Measurements from ENCODE around the gene DMD. TPM values are rescaled to one million over a fixed set of nuclear protein-coding genes. Genes with fewer than 3 reads are reported as not detected.

DMD gene
- total RNA-seq, 1 donor: 2.4 TPM

DNA sequence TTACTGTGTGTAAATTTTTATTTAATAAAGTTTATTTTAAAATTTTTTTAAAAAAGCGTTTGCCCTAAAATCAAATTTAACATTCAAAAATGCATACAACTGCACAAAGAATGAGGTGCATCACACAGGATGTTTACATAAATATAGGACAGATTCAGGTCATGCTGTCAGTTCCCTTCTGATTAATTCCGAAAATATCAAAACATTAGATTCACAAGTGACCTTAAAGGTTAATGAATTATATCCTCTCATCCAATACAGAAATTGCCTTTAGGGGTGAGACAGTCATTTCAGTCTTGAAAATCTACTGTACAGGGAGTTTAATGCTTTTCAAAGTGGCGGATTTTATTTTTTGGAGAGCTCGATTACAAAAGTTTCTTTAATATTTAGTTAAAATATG is 1930.8 kb downstream of the DMD start:
- no peak overlapping the region for H3K4me3 ChIP-seq (ENCODE audit: low read length)
- H3K27me3 ChIP-seq (ENCODE audit: insufficient read depth, low read length): no peaks in the 10 kb centered on the region
- H3K9me3 ChIP-seq (ENCODE audit: low read depth, low read length): no peaks in the 10 kb centered on the region
- no peaks in the 10 kb centered on the region for H3K4me1 ChIP-seq (ENCODE audit: insufficient read depth, low read length)

GRCh38 chrX:31279359-31279758 is 1932.0 kb downstream of the DMD start:
- Histone ChIP-seq H3K9me3 (ENCODE audit: low read depth, low read length) (no peaks in the 10 kb centered on the region), H3K27me3 (ENCODE audit: insufficient read depth, low read length) (no peaks in the 10 kb centered on the region), H3K4me3 (ENCODE audit: low read length) (no peak overlapping the region), H3K4me1 (ENCODE audit: insufficient read depth, low read length) (no peaks in the 10 kb centered on the region)

- no peaks in the 10 kb centered on the region for H3K9me3 ChIP-seq (ENCODE audit: low read depth, low read length)
- H3K27me3 ChIP-seq (ENCODE audit: insufficient read depth, low read length): no peaks in the 10 kb centered on the region
- no peaks in the 10 kb centered on the region for H3K4me1 ChIP-seq (ENCODE audit: insufficient read depth, low read length)
- H3K4me3 ChIP-seq (ENCODE audit: low read length): no peak overlapping the region
These were observed 1938.9 kb downstream of the DMD start for GRCh38 chrX:31272472-31272775.

DNA sequence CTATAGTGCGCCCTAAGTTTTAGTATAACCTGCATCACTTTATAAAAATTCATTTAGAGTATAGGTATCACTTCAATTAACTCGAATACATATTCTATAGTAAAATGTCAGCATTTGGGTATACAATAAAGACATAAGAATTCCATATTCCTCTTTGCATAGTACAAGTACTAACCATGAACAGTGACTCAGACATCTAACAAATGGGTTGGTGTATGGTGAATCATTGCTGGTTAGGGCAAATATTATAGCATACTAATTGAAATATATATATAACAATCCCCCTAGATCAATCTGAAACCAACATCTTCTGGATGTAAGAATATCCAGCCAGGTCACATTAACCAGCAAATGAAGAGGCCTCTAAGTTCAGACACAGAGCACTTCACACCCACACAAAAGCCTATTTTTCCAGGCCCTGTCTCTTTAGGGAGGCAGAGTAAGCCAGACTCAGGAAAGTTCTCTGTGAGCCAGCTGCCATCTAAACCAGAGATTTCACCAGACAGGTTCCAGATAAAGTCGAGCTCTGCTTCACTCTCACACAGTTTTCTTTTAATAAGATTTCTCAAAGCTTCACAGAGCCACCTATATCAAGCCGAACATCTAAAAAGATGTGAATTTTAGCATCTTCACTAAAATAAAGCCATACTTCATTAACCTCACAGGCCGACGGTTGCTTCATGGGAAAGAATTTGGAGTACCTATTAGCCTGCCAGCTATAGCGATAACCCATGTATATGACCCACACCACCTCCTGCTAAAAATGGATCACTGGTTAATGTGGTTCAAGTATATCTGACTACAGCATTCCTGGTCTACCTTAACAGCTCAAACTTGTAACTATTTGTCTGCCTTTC is 1939.5 kb downstream of the DMD start:
- Histone ChIP-seq H3K9me3 (ENCODE audit: low read depth, low read length) (no peaks in the 10 kb centered on the region), H3K27me3 (ENCODE audit: insufficient read depth, low read length) (no peaks in the 10 kb centered on the region), H3K4me3 (ENCODE audit: low read length) (no peak overlapping the region), H3K4me1 (ENCODE audit: insufficient read depth, low read length) (no peaks in the 10 kb centered on the region)

- Histone ChIP-seq H3K27me3 (ENCODE audit: insufficient read depth, low read length) (peaks cover 2% of the 10 kb centered on the region), H3K4me3 (ENCODE audit: low read length) (no peak overlapping the region), H3K4me1 (ENCODE audit: insufficient read depth, low read length) (no peaks in the 10 kb centered on the region), H3K9me3 (ENCODE audit: low read depth, low read length) (no peaks in the 10 kb centered on the region)
These were observed 1941.4 kb downstream of the DMD start for GRCh38 chrX:31269914-31270313.

DNA sequence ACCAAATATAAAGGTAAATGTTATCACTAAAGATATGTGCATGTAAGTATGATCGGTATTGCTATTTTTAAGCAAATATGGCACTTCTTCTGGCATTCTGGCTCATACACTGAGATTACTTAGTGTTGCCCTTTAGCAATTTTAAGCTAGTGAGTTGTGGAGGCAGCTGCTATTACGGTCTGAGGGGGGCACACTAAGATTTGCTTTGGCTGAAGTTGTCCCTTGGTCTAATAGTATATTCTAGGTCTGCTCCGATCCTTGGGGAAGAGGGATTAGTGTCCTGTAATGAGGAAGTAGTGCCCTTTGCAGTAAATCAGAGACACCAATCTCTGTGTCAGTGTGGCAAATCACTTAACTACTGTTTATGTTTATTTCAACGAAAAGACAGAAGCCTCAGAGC is 1943.0 kb downstream of the DMD start:
- peaks cover 2% of the 10 kb centered on the region for H3K27me3 ChIP-seq (ENCODE audit: insufficient read depth, low read length)

DNA sequence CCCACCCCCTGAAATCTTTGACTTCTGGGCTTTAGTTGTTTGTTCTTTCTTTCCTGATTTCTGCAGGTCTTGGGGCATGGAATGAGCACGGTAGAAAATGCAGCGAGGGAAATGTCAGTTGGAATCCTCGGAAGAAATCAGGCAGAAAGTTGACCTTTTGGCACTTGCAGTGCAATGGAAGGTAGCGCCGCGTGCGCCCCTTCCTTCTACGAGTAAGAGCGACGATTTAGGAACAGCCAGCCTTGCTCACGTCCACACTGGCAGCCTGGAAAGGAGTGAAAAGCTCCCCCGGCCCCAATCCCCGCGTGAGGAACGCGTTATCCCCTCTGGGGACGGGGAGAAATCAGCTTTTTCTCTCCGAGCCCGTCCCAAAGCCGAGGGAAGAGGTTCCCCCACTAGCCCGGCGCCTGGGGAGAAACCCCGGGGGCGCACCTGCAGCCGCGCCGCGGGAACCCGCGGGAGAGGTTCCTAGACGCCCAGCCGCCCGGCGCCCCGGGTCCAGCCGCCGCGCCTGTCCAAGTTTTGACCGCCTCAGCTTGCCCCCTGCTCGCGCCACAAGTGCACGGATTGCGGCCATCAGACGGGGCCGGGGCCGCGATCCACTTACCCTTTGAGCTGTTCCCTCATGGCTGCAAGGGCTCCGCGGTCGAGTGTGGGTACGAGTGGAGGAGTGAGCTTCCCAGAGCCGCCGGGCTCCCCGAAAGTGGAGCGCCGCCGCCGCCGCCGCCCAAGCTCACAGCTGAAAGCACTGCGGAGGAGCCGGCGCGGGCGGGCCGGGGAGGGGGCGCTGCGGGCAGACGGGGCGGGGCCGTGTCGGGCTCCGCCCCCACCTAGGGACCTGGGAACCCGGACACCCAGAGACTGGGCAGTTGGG is 1944.9 kb downstream of the DMD start:
- no peaks in the 10 kb centered on the region for H3K4me1 ChIP-seq (ENCODE audit: insufficient read depth, low read length)
- H3K9me3 ChIP-seq (ENCODE audit: low read depth, low read length): no peaks in the 10 kb centered on the region
- H3K27me3 ChIP-seq (ENCODE audit: insufficient read depth, low read length): peaks cover 2% of the 10 kb centered on the region
- H3K4me3 ChIP-seq (ENCODE audit: low read length): peak overlapping the region; percentile 20

More for the DNA sequence above, 1943.0 kb downstream of the DMD start:
- no peak overlapping the region for H3K4me3 ChIP-seq (ENCODE audit: low read length)
- H3K4me1 ChIP-seq (ENCODE audit: insufficient read depth, low read length): no peaks in the 10 kb centered on the region
- H3K9me3 ChIP-seq (ENCODE audit: low read depth, low read length): no peaks in the 10 kb centered on the region

DNA sequence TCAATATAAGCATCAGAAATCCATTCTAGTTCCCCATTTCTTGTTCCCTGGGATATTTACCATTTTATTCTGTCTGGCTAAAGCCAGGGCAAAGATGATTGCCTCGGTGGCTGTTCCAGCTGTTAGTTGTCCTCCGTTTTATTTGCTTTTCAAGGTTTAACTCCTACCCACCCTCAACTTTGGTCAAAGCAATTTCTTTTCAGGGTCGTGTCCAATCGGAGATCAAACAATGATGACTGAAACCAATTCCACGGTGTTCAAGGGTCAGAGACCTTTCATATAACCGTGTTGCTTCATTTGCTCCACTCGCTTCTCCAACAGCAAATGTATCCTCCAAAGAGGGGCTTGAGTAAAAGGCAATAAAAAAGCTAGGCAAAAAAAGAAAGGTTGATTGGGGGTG is 1946.0 kb downstream of the DMD start:
- Histone ChIP-seq H3K27me3 (ENCODE audit: insufficient read depth, low read length) (peaks cover 2% of the 10 kb centered on the region), H3K4me1 (ENCODE audit: insufficient read depth, low read length) (no peaks in the 10 kb centered on the region)

DNA sequence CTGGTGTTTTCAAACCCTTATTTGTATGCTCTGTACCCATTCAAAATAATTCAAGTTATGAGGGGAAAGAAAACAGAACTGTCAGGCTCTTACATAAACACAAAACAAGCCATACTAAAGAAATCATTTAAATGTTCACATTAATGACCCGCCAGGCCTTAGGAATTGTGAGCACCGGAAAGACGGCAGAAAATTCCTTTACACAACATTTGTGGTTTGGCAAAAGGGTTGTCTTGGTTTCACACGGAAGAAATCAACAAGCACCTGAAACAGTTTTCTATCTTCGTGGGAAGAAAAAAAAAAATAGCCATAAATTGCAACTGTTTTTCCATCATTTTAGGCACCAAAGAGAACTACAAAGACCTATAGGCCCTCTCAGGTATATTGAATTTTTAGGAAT is 1951.0 kb downstream of the DMD start:
- Histone ChIP-seq H3K4me3 (ENCODE audit: low read length) (no peak overlapping the region), H3K27me3 (ENCODE audit: insufficient read depth, low read length) (no peaks in the 10 kb centered on the region), H3K4me1 (ENCODE audit: insufficient read depth, low read length) (no peaks in the 10 kb centered on the region), H3K9me3 (ENCODE audit: low read depth, low read length) (no peaks in the 10 kb centered on the region)

More for the DNA sequence above, 1946.0 kb downstream of the DMD start:
- H3K9me3 ChIP-seq (ENCODE audit: low read depth, low read length): no peaks in the 10 kb centered on the region
- H3K4me3 ChIP-seq (ENCODE audit: low read length): no peak overlapping the region

DNA sequence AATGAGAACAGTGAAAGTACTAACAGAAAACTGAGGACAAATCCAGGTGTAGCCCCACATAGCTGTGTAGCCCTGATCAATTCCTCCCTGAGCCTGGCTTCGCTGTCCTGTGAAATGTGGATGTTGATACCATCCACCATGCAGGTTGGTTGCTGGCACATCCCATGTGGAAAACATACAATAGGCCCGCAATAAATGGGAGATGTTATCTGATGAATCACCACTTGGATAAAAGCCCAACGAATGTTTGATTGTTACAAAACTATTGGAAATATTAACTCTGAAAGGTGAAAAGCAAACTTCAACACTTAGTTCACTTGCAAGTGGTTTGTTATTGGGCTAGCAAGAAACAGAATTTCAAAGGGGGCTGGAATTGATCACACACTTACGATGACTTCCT is 1953.2 kb downstream of the DMD start:
- no peak overlapping the region for H3K4me3 ChIP-seq (ENCODE audit: low read length)
- H3K4me1 ChIP-seq (ENCODE audit: insufficient read depth, low read length): no peaks in the 10 kb centered on the region
- no peaks in the 10 kb centered on the region for H3K9me3 ChIP-seq (ENCODE audit: low read depth, low read length)
- no peaks in the 10 kb centered on the region for H3K27me3 ChIP-seq (ENCODE audit: insufficient read depth, low read length)

- no peaks in the 10 kb centered on the region for H3K27me3 ChIP-seq (ENCODE audit: insufficient read depth, low read length)
- H3K4me3 ChIP-seq (ENCODE audit: low read length): no peak overlapping the region
- H3K9me3 ChIP-seq (ENCODE audit: low read depth, low read length): no peaks in the 10 kb centered on the region
- H3K4me1 ChIP-seq (ENCODE audit: insufficient read depth, low read length): no peaks in the 10 kb centered on the region
These were observed 1955.9 kb downstream of the DMD start for GRCh38 chrX:31255310-31256033.

DNA sequence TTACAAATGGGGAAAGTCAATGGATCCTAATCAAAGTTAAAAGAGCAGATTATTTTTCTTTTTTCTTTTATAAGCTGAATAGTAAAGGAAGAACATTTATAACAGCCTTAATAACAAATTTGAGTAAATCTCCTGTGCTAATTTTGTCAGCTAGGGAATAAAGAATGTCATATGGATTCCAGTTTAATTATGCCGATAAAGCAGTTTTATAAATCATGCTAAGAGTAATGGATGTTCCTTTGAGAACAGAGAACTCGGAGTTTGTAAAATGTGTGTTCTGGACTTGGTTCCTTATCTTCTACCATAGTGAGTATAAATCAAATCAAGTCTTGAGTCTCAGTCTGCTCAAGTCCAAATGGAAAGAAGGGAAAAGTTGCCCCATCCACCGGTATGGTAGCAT is 1959.2 kb downstream of the DMD start:
- Histone ChIP-seq H3K27me3 (ENCODE audit: insufficient read depth, low read length) (no peaks in the 10 kb centered on the region), H3K4me1 (ENCODE audit: insufficient read depth, low read length) (no peaks in the 10 kb centered on the region), H3K4me3 (ENCODE audit: low read length) (no peak overlapping the region), H3K9me3 (ENCODE audit: low read depth, low read length) (no peaks in the 10 kb centered on the region)

DNA sequence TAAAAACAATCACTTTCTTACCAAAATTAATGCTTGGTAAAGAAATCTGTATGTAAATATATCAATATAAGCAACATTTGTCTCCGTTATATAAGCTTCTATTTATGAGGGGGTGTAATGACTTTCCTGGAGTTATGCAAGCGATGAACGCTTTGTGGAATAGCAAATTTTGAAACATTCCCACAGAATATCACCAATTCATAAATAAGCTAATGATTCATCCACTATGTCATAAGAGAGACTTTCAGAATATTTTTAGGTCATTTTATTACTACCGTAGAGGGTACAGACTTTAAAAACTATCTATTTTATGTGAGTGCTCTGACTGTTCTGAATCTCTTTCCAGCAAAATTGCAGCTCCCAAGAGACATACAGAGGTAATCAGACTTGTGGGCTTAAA is 1960.0 kb downstream of the DMD start:
- Histone ChIP-seq H3K27me3 (ENCODE audit: insufficient read depth, low read length) (no peaks in the 10 kb centered on the region), H3K9me3 (ENCODE audit: low read depth, low read length) (no peaks in the 10 kb centered on the region), H3K4me1 (ENCODE audit: insufficient read depth, low read length) (no peaks in the 10 kb centered on the region), H3K4me3 (ENCODE audit: low read length) (no peak overlapping the region)

- Histone ChIP-seq H3K4me1 (ENCODE audit: insufficient read depth, low read length) (no peaks in the 10 kb centered on the region), H3K4me3 (ENCODE audit: low read length) (no peak overlapping the region), H3K27me3 (ENCODE audit: insufficient read depth, low read length) (no peaks in the 10 kb centered on the region), H3K9me3 (ENCODE audit: low read depth, low read length) (no peaks in the 10 kb centered on the region)
These were observed 1965.6 kb downstream of the DMD start for GRCh38 chrX:31245714-31246113.

GRCh38 chrX:31243804-31244203 is 1967.5 kb downstream of the DMD start:
- H3K4me3 ChIP-seq (ENCODE audit: low read length): no peak overlapping the region
- H3K9me3 ChIP-seq (ENCODE audit: low read depth, low read length): no peaks in the 10 kb centered on the region
- no peaks in the 10 kb centered on the region for H3K4me1 ChIP-seq (ENCODE audit: insufficient read depth, low read length)
- H3K27me3 ChIP-seq (ENCODE audit: insufficient read depth, low read length): no peaks in the 10 kb centered on the region

Data from mononuclear cell (primary cell).